RWPE2 (cell line): ENCODE results near the gene FGF18.
"Not testable (repeated sequence)": the region's sequence is repeated elsewhere in the genome, so short reads cannot be mapped to it uniquely, and the experiment has no call there.

Experiments used
- ATAC-seq: fragments of 200-7000 bp; cut with Tn5 transposase; 3 replicates; pipeline ENCODE4 v1.9.1; 2021; ENCODE audit warnings: low read depth
- DNase-seq: peaks from one replicate; pipeline ENCODE4 v3.0.0-alpha.2; 2020; ENCODE audit warnings: low spot score
- H3K27ac ChIP-seq: fragments of 450-650 bp; 2 replicates; pipeline ENCODE4 v1.5.1; 2017; ENCODE audit warnings: mild to moderate bottlenecking; ENCODE audit not compliant: poor library complexity, severe bottlenecking
- H3K27me3 ChIP-seq: fragments of 250-450 bp; sonication (Bioruptor Pico); 2 replicates; pipeline ENCODE4 v1.5.1; 2021; ENCODE audit warnings: mild to moderate bottlenecking, moderate library complexity; ENCODE audit not compliant: insufficient read depth, poor library complexity, severe bottlenecking
- H3K36me3 ChIP-seq: fragments of 250-450 bp; sonication (Bioruptor Pico); 2 replicates; pipeline ENCODE4 v1.5.1; 2020; ENCODE audit warnings: low read depth, mild to moderate bottlenecking, moderate library complexity
- H3K4me1 ChIP-seq: fragments of 250-450 bp; sonication (Bioruptor Pico); 2 replicates; pipeline ENCODE4 v1.5.1; 2021; ENCODE audit warnings: mild to moderate bottlenecking, moderate library complexity; ENCODE audit not compliant: insufficient read depth, poor library complexity, severe bottlenecking
- H3K4me3 ChIP-seq: fragments of 250-450 bp; sonication (Bioruptor Pico); 2 replicates; pipeline ENCODE4 v1.5.1; 2021; ENCODE audit warnings: mild to moderate bottlenecking, moderate library complexity; ENCODE audit not compliant: severe bottlenecking
- H3K9me3 ChIP-seq: fragments of 250-450 bp; sonication (Bioruptor Pico); 2 replicates; pipeline ENCODE4 v1.5.1; 2021; ENCODE audit warnings: mild to moderate bottlenecking, moderate library complexity; ENCODE audit not compliant: severe bottlenecking
- CTCF ChIP-seq: fragments of 450-650 bp; IDR thresholded peaks from one replicate; pipeline ENCODE4 v1.5.1; 2017; ENCODE audit warnings: mild to moderate bottlenecking, moderate library complexity; ENCODE audit not compliant: poor library complexity, severe bottlenecking

The FGF18 gene

GRCh38 chr5:171401167-171401947 is 18.1 kb upstream of the FGF18 start:
- no peak overlapping the region for H3K27ac ChIP-seq
- peaks cover 75% of the 10 kb centered on the region for H3K36me3 ChIP-seq
- H3K4me3 ChIP-seq: no peak overlapping the region
- peaks cover 7% of the 10 kb centered on the region for H3K4me1 ChIP-seq
- DNase-seq (no peak), ATAC-seq (no peak)
- H3K27me3 ChIP-seq: no peaks in the 10 kb centered on the region
- TF ChIP-seq CTCF: no peak
- H3K9me3 ChIP-seq: no peaks in the 10 kb centered on the region

- not testable (repeated sequence) for ATAC-seq, H3K4me3 ChIP-seq, H3K4me1 ChIP-seq, DNase-seq, H3K27ac ChIP-seq, H3K27me3 ChIP-seq, H3K9me3 ChIP-seq
- peaks cover 75% of the 10 kb centered on the region for H3K36me3 ChIP-seq
These were observed 16.7 kb upstream of the FGF18 start for GRCh38 chr5:171402751-171403150.

GRCh38 chr5:171405615-171406014 is 13.8 kb upstream of the FGF18 start:
- H3K9me3 ChIP-seq: no peaks in the 10 kb centered on the region
- peak; percentile 61 for TF ChIP-seq CTCF
- H3K4me3 ChIP-seq: no peak overlapping the region
- peak; percentile 45 for ATAC-seq
- H3K4me1 ChIP-seq: no peaks in the 10 kb centered on the region
- H3K36me3 ChIP-seq: peaks cover 75% of the 10 kb centered on the region
- H3K27ac ChIP-seq: no peak overlapping the region
- H3K27me3 ChIP-seq: no peaks in the 10 kb centered on the region
- no peak for DNase-seq

GRCh38 chr5:171407234-171407633 is 12.2 kb upstream of the FGF18 start:
- Histone ChIP-seq H3K27ac (no peak overlapping the region), H3K27me3 (no peaks in the 10 kb centered on the region), H3K36me3 (peaks cover 78% of the 10 kb centered on the region), H3K4me1 (no peaks in the 10 kb centered on the region), H3K9me3 (no peaks in the 10 kb centered on the region), H3K4me3 (no peak overlapping the region)
- no peak for TF ChIP-seq CTCF
- DNase-seq (no peak), ATAC-seq (no peak)

- no peak overlapping the region for H3K27ac ChIP-seq
- ATAC-seq: peak; percentile 2; the same call in 1 of the 3 replicates
These were observed 10.0 kb upstream of the FGF18 start for GRCh38 chr5:171409164-171410136.

More at GRCh38 chr5:171409164-171410136, 10.0 kb upstream of the FGF18 start:
- H3K27me3 ChIP-seq: no peaks in the 10 kb centered on the region
- no peak for TF ChIP-seq CTCF
- no peak overlapping the region for H3K4me3 ChIP-seq
- no peaks in the 10 kb centered on the region for H3K4me1 ChIP-seq
- DNase-seq: peak; percentile 11
- peaks cover 97% of the 10 kb centered on the region for H3K36me3 ChIP-seq
- no peaks in the 10 kb centered on the region for H3K9me3 ChIP-seq
